Measurements from ENCODE around the gene CARHSP1. TPM values are rescaled to one million over a fixed set of nuclear protein-coding genes. Genes with fewer than 3 reads are reported as not detected.
"Not testable (repeated sequence)": the region's sequence is repeated elsewhere in the genome, so short reads cannot be mapped to it uniquely, and the experiment has no call there.

Gene CARHSP1
- polyA plus RNA-seq, 3 donors, result 85.0 to 89.3 (median 88.7) TPM

DNA sequence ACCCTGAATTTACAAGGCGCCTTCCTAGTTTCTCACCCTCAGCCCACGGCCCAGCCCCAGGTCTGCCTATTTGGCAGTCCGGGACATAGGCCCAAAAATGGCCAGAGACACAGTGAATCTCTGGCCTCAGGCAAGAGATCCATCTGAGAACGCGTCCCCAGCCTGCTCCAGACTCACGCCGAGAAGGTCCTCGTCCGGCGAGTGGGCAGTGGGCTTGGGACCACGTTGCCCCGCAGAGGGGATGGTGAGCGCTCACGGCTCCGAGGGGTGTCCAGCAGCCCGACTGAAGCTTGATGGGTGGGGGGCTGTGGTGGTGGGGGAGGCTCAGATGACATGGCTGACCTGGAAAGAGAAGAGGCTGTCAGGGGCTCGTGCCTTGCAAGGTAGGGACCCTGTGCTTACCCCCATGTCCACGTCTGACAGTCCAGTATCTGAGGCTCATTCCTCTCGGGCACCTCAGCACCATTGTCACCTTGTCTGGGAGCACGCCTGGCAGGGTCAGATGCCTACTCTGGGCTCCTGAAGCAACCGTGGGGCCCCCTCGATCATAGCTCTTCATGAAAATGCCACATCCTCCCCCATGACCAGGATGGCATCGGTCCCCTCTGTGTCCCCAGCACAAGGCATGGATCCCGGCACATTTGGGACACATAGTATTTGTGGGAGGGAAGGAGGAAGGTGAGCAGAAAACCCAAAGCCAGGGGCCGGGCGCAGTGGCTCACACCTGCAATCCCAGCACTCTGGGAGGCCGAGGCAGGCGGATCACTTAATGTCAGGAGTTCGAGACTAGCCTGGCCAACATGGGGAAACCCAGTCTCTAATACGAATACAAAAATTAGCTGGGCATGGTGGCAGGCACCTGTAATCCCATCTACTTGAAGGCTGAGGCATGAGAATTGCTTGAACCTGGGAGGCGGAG, 9.6 kb downstream of the CARHSP1 start:
- DNase-seq, result no peak

DNA sequence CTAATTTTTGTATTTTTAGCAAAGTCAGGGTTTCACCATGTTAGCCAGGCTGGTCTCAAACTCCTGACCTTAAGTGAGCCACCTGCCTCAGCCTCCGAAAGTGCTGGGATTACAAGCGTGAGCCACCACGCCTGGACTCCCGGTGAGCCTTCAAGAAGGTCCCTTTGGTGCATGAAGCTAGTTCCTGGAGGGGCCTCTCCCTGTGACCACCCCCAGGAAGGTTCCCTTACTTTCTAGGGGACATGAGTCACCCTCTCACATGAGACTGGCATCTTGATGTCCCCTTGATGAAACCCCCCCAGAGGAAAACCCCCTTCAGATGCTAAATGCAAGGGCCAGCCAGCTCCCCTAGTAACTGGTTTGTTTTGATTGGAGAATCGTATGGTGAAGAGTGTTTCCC, 12.8 kb downstream of the CARHSP1 start:
- no peak for DNase-seq

- no peak for DNase-seq
Measured at GRCh38 chr16:8855051-8855786, 13.6 kb downstream of the CARHSP1 start.

GRCh38 chr16:8854298-8854948, 14.4 kb downstream of the CARHSP1 start:
- DNase-seq, result no peak

DNA sequence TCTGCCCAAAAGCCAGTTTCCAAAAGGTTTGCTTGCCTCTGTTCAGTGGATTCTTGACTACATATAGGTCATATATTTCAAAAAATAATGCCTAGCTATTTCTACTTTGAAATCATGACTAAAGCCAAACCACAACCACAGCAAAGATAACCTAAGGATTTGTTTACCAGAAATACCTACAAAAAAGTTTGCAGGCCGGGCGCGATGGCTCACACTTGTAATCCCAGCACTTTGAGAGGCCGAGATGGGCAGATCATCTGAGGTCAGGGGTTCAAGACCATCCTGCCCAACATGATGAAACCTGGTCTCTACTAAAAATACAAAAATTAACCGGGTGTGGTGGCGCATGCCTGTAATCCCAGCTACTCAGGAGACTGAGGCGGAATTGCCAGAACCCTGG, 15.2 kb downstream of the CARHSP1 start:
- DNase-seq, result no peak

GRCh38 chr16:8853150-8853549, 15.7 kb downstream of the CARHSP1 start:
- no peak for DNase-seq

DNA sequence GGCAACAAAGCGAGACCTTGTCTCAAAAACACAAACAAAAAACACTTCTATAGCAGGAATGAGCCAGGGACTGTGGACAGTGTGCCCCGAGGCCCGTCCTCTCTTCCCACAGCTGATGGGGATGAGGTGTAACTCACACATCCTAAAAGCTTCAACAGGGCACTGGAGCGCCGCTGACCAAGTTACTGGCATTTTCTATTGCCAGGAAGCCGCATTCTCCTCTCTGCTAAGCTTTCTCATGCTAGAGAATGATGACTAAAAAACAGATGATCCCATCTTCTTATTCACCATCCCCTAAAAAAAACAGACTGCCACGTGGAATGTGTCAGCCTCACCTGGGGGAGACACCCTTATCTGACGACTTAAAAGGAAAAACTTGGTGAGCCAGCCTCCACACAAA, 16.3 kb downstream of the CARHSP1 start:
- no peak for DNase-seq

GRCh38 chr16:8851761-8852403, 16.9 kb downstream of the CARHSP1 start:
- no peak for DNase-seq

- no peak for DNase-seq
Measured at GRCh38 chr16:8850279-8850885, 18.4 kb downstream of the CARHSP1 start.

- no peak for DNase-seq
Measured at GRCh38 chr16:8849411-8850011, 19.3 kb downstream of the CARHSP1 start.

GRCh38 chr16:8848939-8849391, 19.8 kb downstream of the CARHSP1 start:
- no peak for DNase-seq

- DNase-seq, result no peak
Measured at GRCh38 chr16:8848231-8848938, 20.4 kb downstream of the CARHSP1 start.

DNA sequence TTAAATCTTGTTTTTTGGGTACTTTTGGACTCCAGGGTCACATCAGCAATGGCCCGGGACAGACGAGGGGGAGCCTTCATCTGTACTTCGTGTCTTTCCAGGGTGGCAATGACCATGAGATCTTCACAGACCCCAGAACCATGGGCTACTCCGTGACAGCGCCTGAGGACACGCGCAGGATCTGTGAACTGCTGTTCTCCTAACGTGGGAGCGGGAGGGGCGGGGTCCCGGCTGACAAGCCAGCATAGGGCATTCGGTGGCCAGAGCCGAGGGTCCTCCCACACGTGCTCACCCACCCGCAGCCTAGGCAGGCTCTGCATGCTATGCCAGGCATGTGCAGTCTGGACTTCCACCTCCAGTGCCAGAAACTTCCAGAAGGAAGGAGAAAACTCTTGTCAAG, 21.2 kb downstream of the CARHSP1 start:
- DNase-seq, result no peak

DNA sequence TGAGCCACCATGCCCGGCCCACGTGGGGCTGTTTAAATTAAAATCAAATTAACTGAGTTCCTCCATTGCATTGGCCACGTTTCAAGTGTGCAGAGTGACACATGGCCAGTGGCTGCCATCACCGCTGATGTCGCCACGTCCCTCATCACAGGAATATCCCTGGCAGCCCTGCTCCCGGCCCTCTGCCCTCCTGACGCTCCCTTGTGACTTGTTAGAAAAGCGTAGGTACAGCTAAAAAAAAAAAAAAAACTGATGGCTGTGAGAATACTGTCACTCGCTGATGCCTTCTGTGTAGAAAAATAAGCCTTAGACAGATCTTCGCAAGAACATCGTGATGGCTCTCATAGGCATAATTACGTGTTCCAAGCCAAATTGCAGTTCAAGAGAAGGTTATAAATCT, 21.7 kb downstream of the CARHSP1 start:
- no peak for DNase-seq

DNA sequence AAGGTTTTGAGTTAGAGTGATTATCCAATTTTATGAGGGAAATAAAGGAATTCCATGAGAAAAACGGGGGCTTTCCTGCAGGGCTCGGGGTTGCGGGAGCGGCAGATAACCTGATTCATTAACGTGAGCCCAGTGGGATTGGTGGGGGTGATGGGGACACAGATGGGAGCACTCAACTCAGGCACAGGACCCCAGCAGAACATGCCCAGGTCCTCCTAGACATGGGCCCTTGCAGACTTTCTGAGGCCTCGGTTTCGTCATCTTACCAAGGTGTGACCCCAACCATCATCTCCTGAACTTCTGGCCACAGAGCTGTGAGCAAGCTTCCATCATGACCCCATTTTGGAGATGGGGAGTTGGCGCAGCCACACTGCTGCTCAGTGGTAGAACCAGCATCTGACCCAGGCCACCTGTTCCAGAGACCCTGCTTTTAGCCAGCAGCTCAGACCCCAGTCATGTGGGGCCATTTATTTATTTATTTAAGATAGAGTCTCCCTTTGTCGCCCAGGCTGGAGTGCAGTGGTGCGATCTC, 22.3 kb downstream of the CARHSP1 start:
- no peak for DNase-seq

GRCh38 chr16:8845699-8846298, 23.0 kb downstream of the CARHSP1 start:
- DNase-seq, result no peak

GRCh38 chr16:8843296-8843695, 25.5 kb downstream of the CARHSP1 start:
- DNase-seq, result not testable (repeated sequence)

DNA sequence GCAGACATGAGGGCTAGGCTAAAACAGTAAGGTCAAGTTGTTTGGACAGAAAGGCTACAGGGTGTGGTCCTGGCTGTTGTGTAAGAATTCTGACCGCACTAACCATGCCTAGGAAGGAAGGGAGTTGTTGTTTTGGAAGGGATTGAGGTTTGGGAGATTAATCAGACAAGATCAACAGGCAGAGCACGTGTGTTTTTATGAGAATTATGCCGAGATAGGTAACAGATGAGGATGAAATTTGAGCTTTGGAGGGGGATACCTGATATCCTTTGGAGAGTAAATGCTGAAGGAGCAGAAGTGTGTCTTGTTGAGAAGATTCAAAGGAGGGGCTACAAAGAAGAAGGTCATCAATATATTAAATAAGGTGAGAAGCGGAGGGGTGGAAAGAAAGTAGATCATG, 26.8 kb downstream of the CARHSP1 start:
- DNase-seq, result not testable (repeated sequence)

GRCh38 chr16:8837594-8837993, 31.2 kb downstream of the CARHSP1 start:
- DNase-seq, result not testable (repeated sequence)

DNA sequence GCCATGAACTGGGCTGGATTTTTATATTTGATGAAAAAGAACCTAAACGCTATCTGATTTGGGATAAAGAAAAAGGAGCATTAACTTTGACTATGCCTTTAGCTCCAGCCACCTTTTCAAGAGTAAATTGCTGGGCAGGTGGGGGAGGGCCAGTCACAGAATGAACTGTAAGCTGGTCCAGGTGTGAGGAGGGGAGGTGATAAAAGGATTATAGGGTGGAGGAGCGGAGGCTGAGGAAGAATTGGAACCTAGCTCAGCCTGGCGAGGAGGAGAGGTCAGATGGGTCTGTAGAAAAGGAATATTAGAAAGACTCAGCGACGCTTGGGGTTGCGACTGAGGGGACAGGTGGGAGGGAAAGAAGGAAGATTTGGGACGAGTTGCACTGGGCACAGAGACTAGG, 32.0 kb downstream of the CARHSP1 start:
- DNase-seq, result not testable (repeated sequence)

Data from renal pelvis (tissue), 4 donors.